ENCODE data around the gene SNRNP200.

GRCh38 chr2:96243843-96244242, 61.5 kb downstream of the SNRNP200 start:
- TF ChIP-seq CTCF (IDR thresholded peaks at IDR 0.05) (no peak), POLR2A (IDR thresholded peaks at IDR 0.05) (no peak)
